HG02973 (cell line): ENCODE measurements around the gene ZBTB20.
A peak's percentile ranks its signal among the peaks of the same experiment; 100 is the strongest.

Experiments
- ATAC-seq: cut with Tn5 transposase; IDR thresholded peaks from one replicate; pipeline ENCODE4 v1.9.1; 2021; ENCODE audit warnings: moderate library complexity; ENCODE audit not compliant: unreplicated experiment

Gene ZBTB20

DNA sequence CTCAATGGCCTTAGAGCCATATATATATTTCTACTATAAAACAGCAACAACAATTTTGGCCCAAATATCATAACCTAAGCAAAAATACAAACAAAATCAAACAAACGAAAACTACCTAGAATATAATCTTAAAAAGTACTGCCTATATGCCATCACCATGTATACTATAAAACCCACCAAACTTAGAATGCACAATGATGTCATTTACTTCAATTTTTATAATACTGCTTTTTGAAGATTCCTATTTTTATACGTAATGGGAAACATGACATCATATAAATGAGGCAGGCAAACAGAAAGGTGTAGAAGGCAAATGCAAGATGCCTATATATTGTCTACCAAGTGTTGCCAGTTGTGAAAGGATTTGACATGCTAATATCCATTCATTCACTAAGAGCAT is 550.9 kb downstream of the ZBTB20 start:
- no peak for ATAC-seq

DNA sequence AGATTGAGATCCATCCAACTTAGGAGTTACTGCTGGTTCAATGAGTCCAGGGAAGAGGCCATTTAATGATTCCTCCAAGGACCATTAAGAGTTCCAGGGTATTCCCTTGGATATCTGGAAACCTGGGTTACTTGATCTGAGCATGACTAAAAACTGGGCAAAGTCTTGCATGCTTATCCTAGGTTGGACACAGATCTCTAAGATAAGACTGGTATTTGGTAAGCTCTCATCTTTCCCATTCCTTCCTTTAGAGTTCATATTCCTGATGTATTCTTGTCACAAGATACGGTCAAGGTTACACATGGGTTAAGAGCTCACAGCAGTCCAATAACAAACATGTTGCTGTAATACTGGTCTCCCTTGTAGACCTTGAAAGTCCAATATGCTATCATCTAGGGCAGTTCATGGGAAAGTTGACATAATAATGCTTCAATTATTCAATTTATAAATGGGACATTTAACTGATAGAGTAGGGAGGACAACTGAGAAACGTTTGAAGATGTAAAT is 551.5 kb downstream of the ZBTB20 start:
- ATAC-seq: no peak

GRCh38 chr3:114590309-114591047 is 556.6 kb downstream of the ZBTB20 start:
- ATAC-seq: no peak

DNA sequence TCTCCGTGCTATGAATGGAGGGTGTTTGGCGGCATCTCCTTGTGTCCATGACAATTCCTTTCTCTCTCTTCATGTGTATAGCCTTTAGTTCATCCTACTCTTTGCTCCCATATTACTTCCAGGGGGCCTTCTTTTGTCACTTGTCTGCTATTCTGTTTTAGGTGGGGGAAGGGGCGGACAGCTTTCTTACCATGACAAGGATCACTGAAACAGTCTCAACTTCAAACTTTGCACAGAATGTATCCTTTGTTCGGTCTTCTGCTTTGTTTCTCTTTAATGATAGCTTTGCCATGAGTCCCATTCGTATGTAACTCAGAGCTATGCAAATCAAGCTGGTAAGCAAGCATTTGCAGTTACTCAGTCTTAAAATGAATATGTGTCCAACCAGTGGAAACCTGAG is 559.1 kb downstream of the ZBTB20 start:
- no peak for ATAC-seq

GRCh38 chr3:114586119-114586518 is 561.0 kb downstream of the ZBTB20 start:
- no peak for ATAC-seq

GRCh38 chr3:114585687-114586086 is 561.4 kb downstream of the ZBTB20 start:
- no peak for ATAC-seq

- ATAC-seq: no peak
Observed at GRCh38 chr3:114584734-114585371, 562.2 kb downstream of the ZBTB20 start.

DNA sequence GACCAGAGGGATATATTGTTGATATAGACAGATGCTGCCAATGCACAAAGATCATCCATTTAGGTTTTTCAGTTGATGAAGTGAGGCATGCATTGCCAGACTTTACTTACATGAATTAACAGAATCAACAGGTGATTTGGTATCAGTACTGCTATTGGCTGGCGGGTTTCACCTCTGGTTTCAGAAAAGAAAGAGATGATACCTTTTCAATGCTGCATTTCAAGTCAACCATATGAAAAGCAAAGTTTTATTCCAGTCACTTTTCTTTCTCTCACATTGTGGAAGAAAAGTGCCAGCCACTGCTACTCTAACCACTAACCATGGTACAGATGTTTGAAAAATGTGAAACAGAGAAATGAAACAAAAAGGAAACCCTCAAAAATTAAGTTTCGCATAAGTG is 564.2 kb downstream of the ZBTB20 start:
- peak; percentile 93 for ATAC-seq

- no peak for ATAC-seq
Observed at GRCh38 chr3:114572364-114573062, 574.6 kb downstream of the ZBTB20 start.

- ATAC-seq: no peak
Observed at GRCh38 chr3:114571363-114571762, 575.7 kb downstream of the ZBTB20 start.

DNA sequence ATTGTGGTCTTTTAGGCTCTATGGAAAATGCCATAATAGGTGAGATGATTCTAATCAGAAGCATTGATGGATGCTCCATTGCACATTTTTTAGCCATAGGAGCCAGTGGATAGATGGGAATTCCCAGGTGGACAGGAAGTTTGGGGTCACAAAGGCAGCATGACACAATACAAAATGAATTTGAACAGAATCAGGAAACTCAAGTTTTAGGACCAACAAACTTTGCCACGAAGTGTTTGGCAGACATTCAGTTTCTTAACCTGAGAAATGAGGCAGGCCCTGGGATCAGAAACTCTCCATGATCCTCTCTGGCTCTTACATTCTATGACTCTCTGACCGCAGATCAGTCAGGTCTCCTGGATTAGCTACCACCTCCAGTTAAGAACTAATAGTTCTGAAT is 577.9 kb downstream of the ZBTB20 start:
- no peak for ATAC-seq

GRCh38 chr3:114567771-114568170 is 579.3 kb downstream of the ZBTB20 start:
- ATAC-seq: no peak

DNA sequence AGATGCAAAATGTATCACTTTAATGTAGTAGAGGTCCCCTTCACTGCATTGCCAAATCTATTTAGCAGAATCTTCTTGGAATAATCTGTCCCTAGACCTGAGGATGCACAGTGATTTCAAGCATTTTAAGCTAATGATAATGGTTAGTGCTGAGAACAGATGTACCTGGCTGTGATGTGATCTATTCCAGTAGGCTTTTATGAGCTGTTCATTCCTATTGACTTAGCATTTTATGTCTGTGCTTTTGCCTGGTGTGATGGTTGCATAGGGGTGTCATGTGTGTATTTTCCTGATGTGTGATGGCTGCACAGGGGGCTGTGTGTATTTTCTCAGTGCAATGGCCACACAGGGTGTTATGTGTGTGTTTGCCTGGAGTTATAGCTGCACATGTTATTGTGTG is 580.3 kb downstream of the ZBTB20 start:
- no peak for ATAC-seq

DNA sequence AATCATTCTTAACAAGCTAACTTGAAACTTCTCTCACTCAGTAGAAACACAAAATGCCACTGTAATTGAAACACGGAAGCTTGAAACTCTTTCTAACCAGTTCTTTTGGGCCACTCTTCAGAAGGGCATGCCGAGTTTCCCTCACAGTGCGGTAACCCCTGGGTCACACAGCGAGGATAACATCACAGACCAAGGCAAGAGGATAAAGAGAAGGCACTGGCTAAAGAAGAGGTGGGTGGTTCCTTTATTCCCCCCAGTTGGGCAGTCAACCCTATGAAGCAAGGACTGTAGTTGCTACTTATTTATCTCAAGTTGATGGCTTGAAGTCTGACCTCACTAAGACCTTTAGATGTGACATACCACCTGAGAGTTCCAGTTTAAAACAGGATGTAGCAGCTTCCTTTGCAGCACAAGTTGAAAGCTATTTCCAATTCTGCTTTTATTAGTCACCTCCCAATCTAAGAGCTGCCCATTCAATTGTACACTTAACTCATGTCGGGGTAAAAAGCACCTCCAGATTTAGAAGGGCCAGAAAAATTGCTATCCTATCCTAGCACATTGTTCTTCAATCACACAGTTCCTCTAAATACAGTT is 580.8 kb downstream of the ZBTB20 start:
- peak; percentile 74 for ATAC-seq

GRCh38 chr3:114565216-114565615 is 581.9 kb downstream of the ZBTB20 start:
- no peak for ATAC-seq

DNA sequence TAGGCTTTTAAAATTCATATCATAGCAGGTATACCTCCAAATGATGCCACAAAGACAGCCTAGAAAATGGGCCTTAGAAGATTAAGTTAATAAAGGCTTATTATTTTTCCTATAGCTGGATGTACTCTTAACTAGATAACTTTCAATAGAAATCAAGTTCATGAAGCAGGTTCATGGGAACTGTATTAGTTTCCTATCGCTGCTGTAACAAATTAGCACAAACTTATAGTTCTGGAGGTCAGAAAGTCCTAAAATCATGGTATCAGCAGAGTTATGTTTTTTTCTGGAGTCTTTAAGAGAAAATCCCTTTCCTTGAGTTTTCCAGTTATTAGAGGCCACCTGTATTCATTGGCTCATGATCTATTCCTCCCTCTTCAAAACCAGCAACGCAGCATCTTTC is 583.4 kb downstream of the ZBTB20 start:
- ATAC-seq: no peak

DNA sequence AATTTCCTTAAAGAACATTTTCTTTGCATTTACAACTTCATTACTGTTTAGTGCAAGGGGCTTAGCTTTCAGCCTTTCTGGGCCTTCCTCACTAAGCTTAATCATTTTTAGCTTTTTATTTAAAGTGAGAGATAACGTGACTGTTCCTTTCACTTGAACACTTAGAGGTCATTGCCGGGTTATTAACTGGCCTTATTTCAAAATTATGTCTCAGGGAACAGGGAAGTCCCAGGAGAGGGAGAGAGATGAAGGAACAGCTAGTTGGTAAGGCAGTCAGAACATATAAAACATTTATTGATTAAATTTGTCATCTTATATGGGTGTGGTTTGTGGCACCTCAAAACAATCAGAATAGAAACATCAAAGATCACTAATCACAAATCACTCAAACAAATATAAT is 584.5 kb downstream of the ZBTB20 start:
- no peak for ATAC-seq

DNA sequence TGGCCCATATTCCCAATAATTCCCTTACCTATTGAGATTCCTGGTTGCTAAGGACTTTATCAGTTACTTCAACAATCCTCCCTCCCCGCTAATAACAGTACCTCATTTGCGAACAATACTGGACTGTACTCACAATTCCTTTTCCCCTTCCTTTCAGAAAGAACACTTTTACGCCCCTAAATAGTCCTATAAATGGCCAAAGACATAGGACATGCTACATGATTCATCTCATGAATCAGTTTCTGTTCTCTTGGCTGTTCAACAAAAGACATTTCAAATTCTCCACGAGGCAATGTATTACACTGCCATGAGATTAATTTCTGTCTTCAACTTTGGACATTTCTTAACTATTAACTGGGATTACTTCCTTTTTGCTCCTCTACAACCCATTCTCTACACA is 588.8 kb downstream of the ZBTB20 start:
- no peak for ATAC-seq

- ATAC-seq: no peak
Observed at GRCh38 chr3:114557791-114558190, 589.3 kb downstream of the ZBTB20 start.

DNA sequence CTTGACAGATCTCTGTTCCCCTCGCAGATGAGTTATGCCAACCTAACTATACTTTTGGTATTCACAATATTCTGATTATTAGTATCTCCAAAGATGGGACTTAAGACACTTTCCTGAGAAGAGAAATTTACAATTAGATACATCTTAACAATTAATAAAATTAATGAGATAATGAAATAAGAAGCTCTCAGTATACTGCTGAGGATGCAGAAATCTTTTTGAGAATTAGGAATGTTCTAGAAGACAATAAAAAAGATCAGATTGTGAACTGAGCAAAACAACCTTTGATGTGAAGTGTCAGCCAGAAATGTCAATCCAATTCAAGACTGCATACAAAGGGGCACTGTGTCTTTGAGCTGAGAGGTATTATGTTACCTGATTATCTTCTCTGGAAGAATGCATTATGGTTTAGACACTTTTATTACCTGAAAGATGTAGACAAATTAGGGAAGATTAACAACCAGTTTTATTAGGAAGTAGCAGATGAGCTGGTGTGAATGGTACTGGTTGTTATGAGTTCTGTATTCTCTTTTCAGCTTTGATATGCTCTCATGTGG is 590.4 kb downstream of the ZBTB20 start:
- ATAC-seq: no peak

GRCh38 chr3:114554731-114555130 is 592.4 kb downstream of the ZBTB20 start:
- no peak for ATAC-seq
